Upper lobe of right lung (tissue), 1 donor: Measurements from ENCODE around the gene ATP6V1C2. TPM values are rescaled to one million over a fixed set of nuclear protein-coding genes. Genes with fewer than 3 reads are reported as not detected.

Source experiments
- ATAC-seq: fragments of 200-7000 bp; cut with Tn5 transposase; one replicate; pipeline ENCODE4 v1.9.1; 2020; ENCODE audit warnings: mild to moderate bottlenecking, moderate library complexity
- DNase-seq: peaks from one replicate; pipeline ENCODE4 v3.0.0-alpha.2; 2020
- H3K27ac ChIP-seq: fragments of 200-600 bp; one replicate; pipeline ENCODE4 v1.8.0; 2022
- H3K27me3 ChIP-seq: fragments of 200-600 bp; one replicate; pipeline ENCODE4 v1.8.0; 2022; ENCODE audit warnings: mild to moderate bottlenecking
- H3K36me3 ChIP-seq: fragments of 200-600 bp; one replicate; pipeline ENCODE4 v1.8.0; 2022
- H3K4me1 ChIP-seq: fragments of 200-600 bp; one replicate; pipeline ENCODE4 v1.8.0; 2022
- H3K4me3 ChIP-seq: fragments of 200-600 bp; one replicate; pipeline ENCODE4 v1.8.0; 2022; ENCODE audit warnings: mild to moderate bottlenecking
- H3K9me3 ChIP-seq: fragments of 200-600 bp; one replicate; pipeline ENCODE4 v1.8.0; 2022
- CTCF ChIP-seq: fragments of 200-600 bp; IDR thresholded peaks from one replicate; pipeline ENCODE4 v1.8.0; 2022; ENCODE audit warnings: antibody characterized with exemption
- intact Hi-C: fragments of 100-400 bp; cut with DNase I; formaldehyde crosslinking; loops from one replicate; pipeline ENCODE4 v1.11.0; 2022
- long read RNA-seq: library from polyadenylated mRNA; unstranded; transcript quantifications from one replicate; pipeline ENCODE4 v2.0.0, GENCODE V29; 2021
- total RNA-seq: library from RNA; stranded (reverse); fragmentation: NEBNext Ultra II Directional; extraction: Animal tissue kit (Norgen Biotek cat#: 25700); gene quantifications from one replicate; pipeline ENCODE4 v1.2.1, GENCODE V29; 2021
- donor health status: DM: no; HTN: yes; CAD: no; lungs with severe emphysema.

The ATP6V1C2 gene
- total RNA-seq, result not detected
- long read RNA-seq, result 0 reads

DNA sequence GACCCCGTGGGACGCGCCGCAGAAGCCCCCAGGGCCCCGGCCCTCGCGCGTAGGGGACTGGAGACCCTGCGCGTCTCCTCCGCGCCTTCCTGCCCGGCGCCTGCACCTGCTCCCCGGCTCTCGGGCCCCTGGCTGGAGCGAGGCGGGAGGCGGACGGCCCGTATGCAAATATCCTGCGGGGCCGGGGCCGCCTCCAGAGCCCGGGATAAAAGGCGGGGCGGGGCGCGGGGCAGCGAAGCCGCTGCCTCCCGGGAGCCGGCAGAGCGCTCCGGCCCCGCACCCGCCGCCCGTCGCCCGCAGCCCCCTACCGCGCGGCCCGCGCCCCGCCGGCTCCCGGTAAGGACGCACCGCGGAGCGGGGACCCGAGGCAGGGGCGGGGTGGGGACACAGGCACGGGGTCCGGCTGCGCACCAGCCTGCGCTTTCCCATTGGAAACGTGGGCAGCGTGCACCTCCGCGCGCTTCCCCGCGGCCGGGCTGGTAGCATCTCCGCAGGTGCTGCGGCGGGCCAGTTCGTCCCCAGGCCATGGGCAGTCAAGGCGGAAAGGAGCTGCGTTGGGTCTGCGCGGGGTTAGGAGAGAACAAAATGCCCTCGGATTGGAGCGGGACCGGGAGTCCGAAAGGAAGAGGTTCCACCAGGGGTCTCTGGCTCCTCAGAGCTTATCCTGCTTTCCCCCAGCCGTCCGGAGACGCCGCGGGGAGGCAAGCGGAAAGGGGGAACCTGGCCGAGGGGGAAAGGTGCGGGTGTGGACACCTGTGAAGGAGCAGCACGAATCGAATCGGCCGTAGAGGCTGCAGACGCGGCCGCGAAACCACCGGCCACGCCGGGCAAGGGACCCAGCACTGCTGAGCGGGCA, at the start of gene ATP6V1C2:
Gene ATP6V1C2 (plus strand): TSS at position 235 of the 856 bp plus-strand sequence. CDS start 1,220 bp downstream, outside the sequence.
- no peak for TF ChIP-seq CTCF
- ATAC-seq (peak; percentile 88), DNase-seq (peak; percentile 82)
- intact Hi-C loops, result no loop called here
- Histone ChIP-seq H3K9me3 (no peaks in the 10 kb centered on the region), H3K36me3 (no peaks in the 10 kb centered on the region), H3K4me1 (peaks cover 5% of the 10 kb centered on the region), H3K27me3 (peaks cover 54% of the 10 kb centered on the region), H3K27ac (no peak within 1 kb of the TSS), H3K4me3 (peak within 1 kb of the TSS; percentile 49)

DNA sequence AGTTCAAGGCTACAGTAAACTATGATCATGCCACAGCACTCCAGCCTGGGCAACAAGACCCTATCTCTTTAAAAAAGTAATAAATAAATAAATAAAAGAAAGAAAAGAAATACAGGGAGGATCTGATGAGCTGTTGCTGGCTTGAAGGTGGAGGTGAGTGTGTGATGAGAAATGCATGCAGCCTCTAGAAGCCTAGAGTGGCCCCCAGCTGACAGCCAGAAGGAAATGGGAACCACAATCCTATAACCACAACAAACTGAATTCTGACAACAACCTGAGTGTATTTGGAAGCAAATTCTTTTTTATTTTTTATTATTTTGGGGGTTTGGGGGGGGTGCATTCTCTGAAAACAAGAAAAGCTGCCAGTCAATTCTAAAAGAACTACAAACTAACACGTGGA, 46.3 kb upstream of the ATP6V1C2 start:
- Histone ChIP-seq H3K36me3 (peaks cover 42% of the 10 kb centered on the region), H3K9me3 (no peaks in the 10 kb centered on the region), H3K4me3 (no peak overlapping the region), H3K4me1 (no peaks in the 10 kb centered on the region), H3K27ac (no peak overlapping the region), H3K27me3 (no peaks in the 10 kb centered on the region)
- intact Hi-C loops, result no loop called here
- no peak for ATAC-seq
- TF ChIP-seq CTCF, result no peak
- no peak for DNase-seq

GRCh38 chr2:10678225-10678624, 43.2 kb upstream of the ATP6V1C2 start:
- no peak for ATAC-seq
- TF ChIP-seq CTCF, result no peak
- no peaks in the 10 kb centered on the region for H3K4me1 ChIP-seq
- no peaks in the 10 kb centered on the region for H3K9me3 ChIP-seq
- no peak for DNase-seq
- intact Hi-C loops, result no loop called here
- H3K27me3 ChIP-seq, result no peaks in the 10 kb centered on the region
- H3K27ac ChIP-seq, result no peak overlapping the region
- H3K36me3 ChIP-seq, result peaks cover 41% of the 10 kb centered on the region
- no peak overlapping the region for H3K4me3 ChIP-seq

DNA sequence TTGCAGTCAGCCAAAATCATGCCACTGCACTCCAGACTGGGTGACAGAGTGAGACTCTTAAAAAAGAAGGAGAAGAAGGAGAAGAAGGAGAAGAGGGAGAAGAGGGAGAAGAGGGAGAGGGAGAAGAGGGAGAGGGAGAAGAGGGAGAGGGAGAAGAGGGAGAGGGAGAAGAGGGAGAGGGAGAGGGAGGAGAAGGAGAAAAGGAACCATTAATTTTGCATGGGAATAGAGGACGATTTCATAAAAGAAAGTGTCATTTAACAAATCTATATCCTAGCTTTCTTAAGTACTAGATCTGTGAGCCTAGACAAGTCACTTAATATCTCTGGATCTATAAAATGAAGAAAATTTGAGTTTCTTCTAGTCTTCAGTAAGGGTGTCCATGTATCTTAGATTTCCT, 41.2 kb upstream of the ATP6V1C2 start:
- H3K27me3 ChIP-seq, result no peaks in the 10 kb centered on the region
- peaks cover 54% of the 10 kb centered on the region for H3K36me3 ChIP-seq
- no peaks in the 10 kb centered on the region for H3K9me3 ChIP-seq
- no peak overlapping the region for H3K4me3 ChIP-seq
- H3K4me1 ChIP-seq, result no peaks in the 10 kb centered on the region
- H3K27ac ChIP-seq, result no peak overlapping the region
- ATAC-seq (no peak), DNase-seq (no peak)
- intact Hi-C loops, result no loop called here
- no peak for TF ChIP-seq CTCF

- no peak for DNase-seq
- H3K4me3 ChIP-seq, result no peak overlapping the region
- no peaks in the 10 kb centered on the region for H3K27me3 ChIP-seq
- H3K9me3 ChIP-seq, result no peaks in the 10 kb centered on the region
- H3K36me3 ChIP-seq, result peaks cover 49% of the 10 kb centered on the region
- intact Hi-C loops, result no loop called here
- no peak for ATAC-seq
- TF ChIP-seq CTCF, result no peak
- no peaks in the 10 kb centered on the region for H3K4me1 ChIP-seq
- H3K27ac ChIP-seq, result no peak overlapping the region
These were observed 40.5 kb upstream of the ATP6V1C2 start for GRCh38 chr2:10680957-10681356.
